Hepatocyte (in vitro differentiated cells): ENCODE measurements around the gene DDIAS. TPM values are rescaled to one million over a fixed set of nuclear protein-coding genes. Genes with fewer than 3 reads are reported as not detected.
"Not testable (repeated sequence)": the region's sequence is repeated elsewhere in the genome, so short reads cannot be mapped to it uniquely, and the experiment has no call there.

Source experiments
- DNase-seq: peaks from one replicate; pipeline ENCODE4 v3.0.0-alpha.2; 2016; ENCODE audit warnings: low spot score
- H2AFZ ChIP-seq: fragments of 200-600 bp; sonication (generic); 2 replicates; pipeline ENCODE4 v1.6.0; 2016; ENCODE audit warnings: antibody characterized with exemption, mild to moderate bottlenecking
- H3K27ac ChIP-seq: fragments of 200-600 bp; sonication (generic); 2 replicates; pipeline ENCODE4 v1.5.1; 2016; ENCODE audit warnings: mild to moderate bottlenecking
- H3K27me3 ChIP-seq: fragments of 200-600 bp; sonication (generic); 2 replicates; pipeline ENCODE4 v1.6.1; 2016
- H3K36me3 ChIP-seq: fragments of 200-600 bp; sonication (generic); replicated peaks from 2 replicates; pipeline ENCODE4 v1.5.1; 2016; ENCODE audit warnings: low read depth; ENCODE audit not compliant: insufficient read depth
- H3K4me1 ChIP-seq: fragments of 200-600 bp; sonication (generic); 2 replicates; pipeline ENCODE4 v1.5.1; 2016; ENCODE audit warnings: mild to moderate bottlenecking, moderate library complexity; ENCODE audit not compliant: insufficient read depth
- H3K4me2 ChIP-seq: fragments of 200-600 bp; sonication (generic); 2 replicates; pipeline ENCODE4 v1.6.0; 2016
- H3K4me3 ChIP-seq: fragments of 200-600 bp; sonication (generic); 2 replicates; pipeline ENCODE4 v1.5.1; 2016; ENCODE audit warnings: mild to moderate bottlenecking
- H3K79me2 ChIP-seq: fragments of 200-600 bp; sonication (generic); 2 replicates; pipeline ENCODE4 v1.6.0; 2017; ENCODE audit warnings: mild to moderate bottlenecking
- H3K9me2 ChIP-seq: fragments of 200-600 bp; sonication (generic); replicated peaks from 2 replicates; pipeline ENCODE4 v1.6.0; 2017; ENCODE audit warnings: mild to moderate bottlenecking; ENCODE audit not compliant: insufficient read depth
- H3K9me3 ChIP-seq: fragments of 200-600 bp; sonication (generic); 2 replicates; pipeline ENCODE4 v1.5.1; 2016; ENCODE audit warnings: low read depth, mild to moderate bottlenecking
- H4K20me1 ChIP-seq: fragments of 200-600 bp; sonication (generic); 2 replicates; pipeline ENCODE4 v1.6.0; 2016; ENCODE audit warnings: mild to moderate bottlenecking; ENCODE audit not compliant: insufficient read depth, poor library complexity, severe bottlenecking
- CTCF ChIP-seq: fragments of 200-600 bp; sonication (generic); IDR thresholded peaks from 2 replicates; pipeline ENCODE4 v1.5.1; 2016; ENCODE audit warnings: antibody characterized with exemption, mild to moderate bottlenecking; ENCODE audit not compliant: poor library complexity
- EZH2 ChIP-seq: fragments of 200-600 bp; sonication (generic); IDR thresholded peaks from 2 replicates; pipeline ENCODE4 v1.6.1; 2016; ENCODE audit warnings: antibody characterized with exemption, mild to moderate bottlenecking, borderline replicate concordance
- EZH2phosphoT487 ChIP-seq: fragments of 200-600 bp; sonication (generic); IDR thresholded peaks from one replicate; pipeline ENCODE4 v1.6.1; 2018; ENCODE audit warnings: antibody characterized with exemption, mild to moderate bottlenecking, low read depth, moderate library complexity; ENCODE audit not compliant: unreplicated experiment, severe bottlenecking
- WGBS: methylation state at CpG from one replicate; pipeline ENCODE4 v1.1.6; 2016; ENCODE audit warnings: low lambda C conversion rate; ENCODE audit errors: missing lambda C conversion rate; 5-methylcytosine and 5-hydroxymethylcytosine counted together
- polyA plus RNA-seq: library from polyadenylated mRNA; unstranded; fragments of >200 nt; fragmentation: Nextera tagmentation; extraction: Ambion mirVana; gene quantifications from 2 replicates; pipeline ENCODE4 v1.2.1, GENCODE V29; 2016
- total RNA-seq: library from RNA; depleted of rRNA; stranded (reverse); fragments of >200 nt; gene quantifications from 2 replicates; pipeline ENCODE4 v1.2.3, GENCODE V29; 2014

DDIAS gene
- total and polyA plus RNA-seq, 2 experiments from 2014 or later, result 0.92 to 2.6 TPM

DNA sequence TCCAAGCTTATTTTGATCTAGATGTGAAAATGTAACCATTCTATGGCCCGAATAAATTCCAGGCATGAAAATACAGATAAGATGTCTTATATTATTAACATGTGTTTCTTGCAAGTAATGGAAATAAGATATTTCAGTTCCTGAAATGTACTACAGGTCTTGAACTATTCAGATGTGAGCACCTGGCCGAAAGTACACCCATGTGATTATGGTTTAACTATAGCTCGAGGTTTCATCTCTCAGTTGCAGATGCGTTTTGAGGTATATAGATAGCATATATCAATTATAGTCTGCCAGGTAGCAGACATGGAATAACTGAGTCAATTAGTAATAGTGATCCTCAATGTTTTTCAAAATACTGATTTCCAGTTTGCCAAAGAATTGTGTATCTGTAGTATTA is 68.3 kb downstream of the DDIAS start:
- WGBS, result 93% methylated on average over 4 of the region's 4 CpGs
- Histone ChIP-seq H2AFZ (no peak overlapping the region), H3K36me3 (no peaks in the 10 kb centered on the region), H3K27ac (no peak overlapping the region), H3K4me3 (no peak overlapping the region), H3K27me3 (no peaks in the 10 kb centered on the region), H3K9me2 (no peaks in the 10 kb centered on the region), H3K4me2 (no peak overlapping the region), H3K79me2 (no peaks in the 10 kb centered on the region), H3K4me1 (no peaks in the 10 kb centered on the region), H4K20me1 (no peaks in the 10 kb centered on the region), H3K9me3 (no peaks in the 10 kb centered on the region)
- DNase-seq, result no peak
- TF ChIP-seq EZH2phosphoT487 (no peak), EZH2 (no peak), CTCF (no peak)

DNA sequence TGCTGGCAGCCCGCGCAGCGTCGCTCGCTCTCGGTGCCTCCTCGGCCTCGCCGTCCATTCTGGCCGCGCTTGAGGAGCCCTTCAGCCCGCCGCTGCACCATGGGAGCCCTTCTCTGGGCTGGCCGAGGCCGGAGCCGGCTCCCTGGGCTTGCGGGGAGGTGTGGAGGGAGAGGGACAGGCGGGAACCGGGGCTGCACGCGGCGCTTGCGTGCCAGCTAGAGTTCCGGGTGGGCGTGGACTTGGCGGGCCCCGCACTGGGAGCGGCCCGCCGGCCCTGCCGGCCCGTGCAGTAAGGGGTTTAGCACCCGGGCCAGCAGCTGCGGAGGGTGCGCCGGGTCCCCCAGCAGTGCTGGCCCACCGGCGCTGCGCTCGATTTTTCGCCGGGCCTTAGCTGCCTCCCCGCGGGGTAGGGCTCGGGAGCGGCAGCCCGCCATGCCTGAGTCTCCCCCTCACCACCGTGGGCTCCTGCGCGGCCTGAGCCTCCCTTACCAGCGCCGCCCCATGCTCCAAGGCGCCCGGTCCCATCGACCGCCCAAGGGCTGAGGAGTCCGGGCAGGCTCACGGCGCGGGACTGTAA is 69.1 kb downstream of the DDIAS start:
- H3K9me2 ChIP-seq, H3K36me3 ChIP-seq, H3K27me3 ChIP-seq, H3K4me2 ChIP-seq, H3K27ac ChIP-seq, H3K4me3 ChIP-seq, H4K20me1 ChIP-seq, DNase-seq, H3K9me3 ChIP-seq, H3K79me2 ChIP-seq, H2AFZ ChIP-seq, H3K4me1 ChIP-seq: not testable (repeated sequence)
- 97% methylated on average over 50 of the region's 60 CpGs for WGBS

DNA sequence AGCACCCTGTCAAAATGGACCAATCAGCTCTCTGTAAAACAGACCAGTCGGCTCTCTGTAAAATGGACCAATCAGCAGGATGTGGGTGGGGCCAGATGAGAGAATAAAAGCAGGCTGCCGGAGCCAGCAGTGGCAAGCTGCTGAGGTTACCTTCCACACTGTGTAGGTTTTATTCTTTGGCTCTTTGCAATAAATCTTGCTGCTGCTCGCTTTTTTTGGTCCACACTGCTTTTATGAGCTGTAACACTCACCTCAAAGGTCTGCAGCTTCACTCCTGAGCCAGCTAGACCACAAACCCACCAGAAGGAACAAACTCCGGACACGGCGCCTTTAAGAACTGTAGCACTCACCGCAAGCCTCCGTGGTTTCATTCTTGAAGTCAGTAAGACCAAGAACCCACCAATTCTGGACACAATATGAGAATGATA is 70.0 kb downstream of the DDIAS start:
- H3K4me3 ChIP-seq, H3K9me3 ChIP-seq, H4K20me1 ChIP-seq, H3K36me3 ChIP-seq, H3K9me2 ChIP-seq, H3K27me3 ChIP-seq, DNase-seq, H3K27ac ChIP-seq, H2AFZ ChIP-seq, H3K4me1 ChIP-seq, H3K4me2 ChIP-seq, H3K79me2 ChIP-seq: not testable (repeated sequence)
- WGBS, result 91% methylated on average over 8 of the region's 8 CpGs

- Histone ChIP-seq H2AFZ (no peak overlapping the region), H3K4me3 (no peak overlapping the region), H3K9me3 (no peaks in the 10 kb centered on the region), H3K4me2 (no peak overlapping the region), H4K20me1 (no peaks in the 10 kb centered on the region), H3K27ac (no peak overlapping the region), H3K36me3 (no peaks in the 10 kb centered on the region), H3K9me2 (no peaks in the 10 kb centered on the region), H3K27me3 (no peaks in the 10 kb centered on the region), H3K79me2 (no peaks in the 10 kb centered on the region), H3K4me1 (no peaks in the 10 kb centered on the region)
- 70% methylated on average over 1 of the region's 1 CpG for WGBS
- DNase-seq, result no peak
- TF ChIP-seq EZH2 (no peak), CTCF (no peak), EZH2phosphoT487 (no peak)
These were observed 70.6 kb downstream of the DDIAS start for GRCh38 chr11:82972103-82972502.
